Right renal pelvis (tissue), 4 donors: ENCODE results near the gene GMPR. TPM values are rescaled to one million over a fixed set of nuclear protein-coding genes. Genes with fewer than 3 reads are reported as not detected.
A peak's percentile ranks its signal among the peaks of the same experiment; 100 is the strongest.

Source experiments
- DNase-seq, 4 donors: peaks; one replicate each; pipeline ENCODE4 v3.0.0-alpha.2; 2013; ENCODE audit warnings: low read depth in 4 of 4, low spot score in 3 of 4, missing footprints in 1 of 4
- polyA plus RNA-seq, 4 donors: library from polyadenylated mRNA; unstranded; fragments of 120-200 nt; gene quantifications; one replicate each; pipeline ENCODE4 v1.2.1, GENCODE V29; 2013; ENCODE audit not compliant: insufficient read length in 4 of 4

GMPR gene
- polyA plus RNA-seq = 10 to 100 TPM in 3 of 4 donors, 1 to 10 TPM in 1; 9.5 to 13.5 (median 12.5) TPM

DNA sequence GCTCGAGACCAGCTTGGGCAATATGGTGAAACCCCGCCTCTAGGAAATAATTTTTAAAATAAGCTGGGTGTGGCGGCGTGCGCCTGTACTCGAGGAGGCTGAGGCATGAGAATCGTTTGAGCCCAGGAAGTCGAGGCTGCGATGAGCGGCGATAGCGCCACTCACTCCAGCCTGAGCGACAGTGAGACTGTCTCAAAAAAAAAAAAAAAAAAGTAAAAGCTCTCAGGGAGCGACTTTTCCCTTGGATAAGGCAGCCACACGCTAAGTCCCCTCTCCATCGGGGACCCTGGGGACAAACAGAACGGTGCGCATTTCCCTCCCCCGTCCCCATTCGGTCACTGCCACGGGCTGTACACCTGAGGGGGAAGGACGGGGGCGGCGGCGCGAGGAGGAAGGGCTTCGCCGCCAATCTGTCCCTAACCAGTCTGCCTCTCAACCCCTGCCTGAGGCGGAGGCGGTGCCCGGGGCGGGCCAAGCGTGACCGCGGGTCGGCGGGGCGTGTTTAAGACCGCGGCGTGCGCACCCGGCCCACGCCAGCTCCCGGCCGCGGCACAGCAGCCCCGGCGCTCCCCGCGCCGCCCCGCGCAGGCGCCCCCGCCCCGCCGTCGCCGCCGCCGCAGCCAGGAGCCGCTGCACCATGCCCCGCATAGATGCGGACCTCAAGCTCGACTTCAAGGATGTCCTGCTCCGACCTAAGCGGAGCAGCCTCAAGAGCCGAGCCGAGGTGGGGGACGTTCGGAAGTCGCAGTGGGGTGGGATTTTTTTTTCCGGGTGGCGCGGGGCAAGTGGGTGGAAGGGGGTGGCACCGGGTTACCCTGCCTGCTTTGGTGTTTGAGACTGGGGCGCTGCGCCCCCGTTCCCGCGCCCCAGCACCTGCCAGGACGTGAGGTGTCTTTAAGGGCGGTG lies at the start of gene GMPR:
Gene GMPR, plus strand, starts transcription at position 531 of the 906 bp plus-strand sequence. Its CDS starts 107 bp downstream, at position 638.
- no peak for DNase-seq

- DNase-seq = no peak
Observed at GRCh38 chr6:16190214-16190613, 48.2 kb upstream of the GMPR start.

- DNase-seq = no peak
Observed at GRCh38 chr6:16196260-16196983, 42.0 kb upstream of the GMPR start.

GRCh38 chr6:16196984-16197546 lies 41.3 kb upstream of the GMPR start:
- DNase-seq = no peak

- DNase-seq = no peak
Observed at GRCh38 chr6:16198061-16198705, 40.2 kb upstream of the GMPR start.

GRCh38 chr6:16199804-16200203 lies 38.6 kb upstream of the GMPR start:
- DNase-seq = no peak

DNA sequence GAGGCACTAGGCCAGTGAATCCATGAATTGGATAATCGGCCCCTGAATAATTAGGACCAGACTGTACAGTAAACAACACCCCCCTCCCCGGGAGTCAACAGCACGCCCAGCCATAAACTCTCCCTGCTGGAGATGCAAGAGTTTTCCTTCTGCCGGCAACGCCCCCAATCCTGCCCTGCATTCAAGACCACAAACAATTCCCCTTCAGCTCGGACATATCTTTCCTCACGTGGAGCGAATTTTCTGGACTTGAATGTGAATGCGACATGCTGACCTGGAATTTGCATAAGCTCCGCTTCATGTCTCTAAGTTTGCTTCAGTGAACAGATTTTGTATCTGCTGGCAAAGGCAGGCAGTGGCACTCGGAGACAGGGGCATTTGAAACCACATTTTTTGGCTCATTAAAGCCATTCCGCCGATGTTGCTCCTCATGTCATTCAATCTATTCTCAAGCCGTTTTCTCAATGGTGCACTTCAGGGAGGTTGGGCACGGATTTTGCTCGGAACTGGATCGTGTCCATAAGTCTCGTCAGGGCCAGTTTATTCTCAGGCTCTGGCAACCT lies 38.0 kb upstream of the GMPR start:
- no peak for DNase-seq

DNA sequence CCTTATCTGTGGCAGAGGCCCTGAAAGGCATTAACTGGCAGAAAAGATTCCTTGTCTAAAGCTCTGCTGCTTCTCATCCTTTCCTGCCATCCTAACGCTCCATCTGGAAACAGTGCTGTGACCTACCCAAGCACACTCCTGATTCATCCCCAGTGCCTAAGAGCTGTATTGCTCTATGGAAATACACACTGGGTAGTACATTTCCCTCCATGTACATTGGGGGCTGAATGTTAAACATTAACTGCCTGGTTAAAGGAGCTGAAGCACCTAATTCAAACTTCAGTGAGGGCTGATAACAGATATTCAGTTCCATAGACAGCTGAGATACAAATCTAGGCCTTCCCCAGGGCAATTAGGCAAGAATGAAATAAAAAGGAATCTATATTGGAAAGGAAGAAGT lies 36.7 kb upstream of the GMPR start:
- no peak for DNase-seq

- no peak for DNase-seq
Observed at GRCh38 chr6:16204653-16205376, 33.6 kb upstream of the GMPR start.

GRCh38 chr6:16205377-16206144 lies 32.8 kb upstream of the GMPR start:
- peak in 3 of 4 donors; percentile 77 to 87 (median 78) for DNase-seq

GRCh38 chr6:16206595-16207037 lies 31.8 kb upstream of the GMPR start:
- DNase-seq = peak in 2 of 4 donors; percentile 61 to 72

- DNase-seq = no peak
Observed at GRCh38 chr6:16208989-16209388, 29.4 kb upstream of the GMPR start.

GRCh38 chr6:16209539-16209938 lies 28.8 kb upstream of the GMPR start:
- DNase-seq = no peak

- DNase-seq = no peak
Observed at GRCh38 chr6:16212276-16212675, 26.1 kb upstream of the GMPR start.

GRCh38 chr6:16216501-16217155 lies 21.8 kb upstream of the GMPR start:
- no peak for DNase-seq

DNA sequence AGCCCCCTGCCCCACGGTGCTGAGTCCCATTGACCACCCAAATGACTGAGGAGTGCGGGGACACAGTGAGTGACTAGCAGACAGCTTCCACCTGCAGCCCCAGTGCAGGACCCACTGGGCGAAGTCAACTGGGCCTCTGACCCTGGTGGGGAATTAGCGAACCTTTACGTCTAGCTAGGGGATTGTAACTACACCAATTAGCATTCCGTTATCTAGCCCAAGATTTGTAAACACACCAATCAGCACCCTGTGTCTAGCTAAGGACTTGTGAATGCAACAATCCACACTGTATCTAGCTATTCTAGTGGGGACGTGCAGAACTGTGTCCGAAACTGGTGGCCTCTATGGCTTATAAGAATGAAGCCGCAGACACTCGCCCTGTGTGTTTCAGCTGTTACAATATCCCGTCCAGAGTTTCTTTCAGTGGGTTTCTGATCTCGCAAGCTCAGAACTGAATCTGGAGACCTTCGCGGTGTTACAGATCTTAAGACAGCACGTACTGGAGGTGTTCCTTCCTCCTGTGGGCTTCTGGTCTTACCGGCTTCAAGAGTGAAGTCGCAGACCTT lies 21.1 kb upstream of the GMPR start:
- DNase-seq = no peak

DNA sequence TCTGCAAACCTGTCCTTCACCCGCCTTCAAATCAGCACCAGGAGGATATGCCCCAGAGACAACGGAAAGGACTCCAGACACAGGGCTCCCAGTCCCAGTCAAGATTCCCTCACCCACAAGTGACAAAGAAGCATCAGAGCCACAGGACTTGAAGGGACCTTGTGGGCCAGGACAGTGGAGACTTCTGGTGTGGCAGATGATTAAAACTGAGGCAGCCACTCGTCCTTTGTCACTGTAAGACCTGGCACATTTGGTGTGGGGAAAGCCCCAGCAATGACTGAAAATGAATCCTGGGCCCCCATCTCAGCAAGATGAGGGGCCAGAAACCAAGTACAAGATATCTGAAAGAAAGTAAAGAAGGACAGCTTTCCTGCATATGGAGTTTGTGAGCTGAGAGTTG lies 15.6 kb upstream of the GMPR start:
- DNase-seq = no peak

GRCh38 chr6:16223362-16223761 lies 15.0 kb upstream of the GMPR start:
- DNase-seq = no peak
